ENCODE measurements around the gene SLC35D2.
A peak's percentile ranks its signal among the peaks of the same experiment; 100 is the strongest.

The SLC35D2 gene

DNA sequence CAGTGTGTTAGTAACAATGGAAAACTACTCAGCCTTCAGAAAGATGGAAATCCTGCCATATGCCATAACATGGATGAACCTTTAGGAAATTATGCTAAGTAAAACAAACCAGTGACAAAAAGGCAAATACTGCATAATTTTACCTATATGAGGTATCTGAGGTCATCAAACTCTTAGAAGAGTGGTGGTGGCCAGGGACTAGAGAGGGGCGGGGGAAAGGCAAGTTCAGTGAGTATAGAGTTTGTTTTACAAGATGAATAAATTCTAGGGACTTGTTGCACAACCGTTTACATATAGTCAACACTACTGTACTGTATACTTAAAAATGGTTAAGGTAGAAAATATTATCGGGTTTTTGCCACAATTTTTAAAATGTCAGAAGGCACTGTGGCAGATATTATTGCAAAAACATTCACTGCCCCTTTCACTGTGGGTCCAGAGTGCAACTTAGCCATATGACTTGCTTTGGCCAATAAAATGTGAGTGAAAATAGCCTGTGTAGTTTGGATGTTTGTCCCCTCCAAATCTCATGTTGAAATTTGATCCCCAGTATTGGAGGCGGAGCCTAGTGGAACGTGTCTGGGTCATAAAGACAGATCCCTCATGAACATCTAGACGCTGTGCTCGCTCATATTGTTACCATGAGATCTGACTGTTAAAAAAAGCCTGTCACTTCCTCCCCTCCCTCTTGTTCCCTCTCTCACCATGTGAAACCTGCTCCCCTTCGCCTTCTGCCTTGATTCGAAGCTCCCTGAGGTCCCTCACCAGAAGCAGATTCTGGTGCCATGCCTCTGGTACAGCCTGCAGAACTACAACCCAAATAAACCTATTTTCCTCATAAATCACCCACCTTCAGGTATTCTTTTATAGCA, 25.1 kb upstream of the SLC35D2 start:
- no peak overlapping the region for H3K4me3 ChIP-seq (replicated peaks; ENCODE audit: low read depth, low read length)
- no peaks in the 10 kb centered on the region for H3K27me3 ChIP-seq (replicated peaks; ENCODE audit: control insufficient read depth, insufficient read depth, low read length)
- no peak for DNase-seq (ENCODE audit: extremely low read depth, insufficient read length)
- no peaks in the 10 kb centered on the region for H3K36me3 ChIP-seq (ENCODE audit: control insufficient read depth, insufficient read depth, low read length)
- TF ChIP-seq, protein P1, sequence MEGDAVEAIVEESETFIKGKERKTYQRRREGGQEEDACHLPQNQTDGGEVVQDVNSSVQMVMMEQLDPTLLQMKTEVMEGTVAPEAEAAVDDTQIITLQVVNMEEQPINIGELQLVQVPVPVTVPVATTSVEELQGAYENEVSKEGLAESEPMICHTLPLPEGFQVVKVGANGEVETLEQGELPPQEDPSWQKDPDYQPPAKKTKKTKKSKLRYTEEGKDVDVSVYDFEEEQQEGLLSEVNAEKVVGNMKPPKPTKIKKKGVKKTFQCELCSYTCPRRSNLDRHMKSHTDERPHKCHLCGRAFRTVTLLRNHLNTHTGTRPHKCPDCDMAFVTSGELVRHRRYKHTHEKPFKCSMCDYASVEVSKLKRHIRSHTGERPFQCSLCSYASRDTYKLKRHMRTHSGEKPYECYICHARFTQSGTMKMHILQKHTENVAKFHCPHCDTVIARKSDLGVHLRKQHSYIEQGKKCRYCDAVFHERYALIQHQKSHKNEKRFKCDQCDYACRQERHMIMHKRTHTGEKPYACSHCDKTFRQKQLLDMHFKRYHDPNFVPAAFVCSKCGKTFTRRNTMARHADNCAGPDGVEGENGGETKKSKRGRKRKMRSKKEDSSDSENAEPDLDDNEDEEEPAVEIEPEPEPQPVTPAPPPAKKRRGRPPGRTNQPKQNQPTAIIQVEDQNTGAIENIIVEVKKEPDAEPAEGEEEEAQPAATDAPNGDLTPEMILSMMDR (IDR thresholded peaks at IDR 0.05; ENCODE audit: insufficient read depth, low read length, poor library complexity, severe bottlenecking), result no peak

GRCh38 chr9:96400132-96400910, 16.8 kb upstream of the SLC35D2 start:
- H3K36me3 ChIP-seq (ENCODE audit: control insufficient read depth, insufficient read depth, low read length), result no peaks in the 10 kb centered on the region
- TF ChIP-seq, protein P1 (IDR thresholded peaks at IDR 0.05; ENCODE audit: insufficient read depth, low read length, poor library complexity, severe bottlenecking), result no peak
- no peaks in the 10 kb centered on the region for H3K27me3 ChIP-seq (replicated peaks; ENCODE audit: control insufficient read depth, insufficient read depth, low read length)
- H3K4me3 ChIP-seq (replicated peaks; ENCODE audit: low read depth, low read length), result no peak overlapping the region
- no peak for DNase-seq (ENCODE audit: extremely low read depth, insufficient read length)

- peak overlapping the region; percentile 26 for H3K4me3 ChIP-seq (replicated peaks; ENCODE audit: low read depth, low read length)
- DNase-seq (ENCODE audit: extremely low read depth, insufficient read length), result no peak
- TF ChIP-seq, protein P1 (IDR thresholded peaks at IDR 0.05; ENCODE audit: insufficient read depth, low read length, poor library complexity, severe bottlenecking), result no peak
- no peaks in the 10 kb centered on the region for H3K27me3 ChIP-seq (replicated peaks; ENCODE audit: control insufficient read depth, insufficient read depth, low read length)
- H3K36me3 ChIP-seq (ENCODE audit: control insufficient read depth, insufficient read depth, low read length), result no peaks in the 10 kb centered on the region; the same call in 1 of the 2 replicates
Measured at GRCh38 chr9:96399325-96399633, 15.8 kb upstream of the SLC35D2 start.

- TF ChIP-seq, protein P1 (IDR thresholded peaks at IDR 0.05; ENCODE audit: insufficient read depth, low read length, poor library complexity, severe bottlenecking), result no peak
- no peak for DNase-seq (ENCODE audit: extremely low read depth, insufficient read length)
- Histone ChIP-seq H3K36me3 (ENCODE audit: control insufficient read depth, insufficient read depth, low read length) (no peaks in the 10 kb centered on the region; the same call in 1 of the 2 replicates), H3K27me3 (replicated peaks; ENCODE audit: control insufficient read depth, insufficient read depth, low read length) (no peaks in the 10 kb centered on the region), H3K4me3 (replicated peaks; ENCODE audit: low read depth, low read length) (peak overlapping the region; percentile 26)
Measured at GRCh38 chr9:96398582-96399324, 15.2 kb upstream of the SLC35D2 start.

DNA sequence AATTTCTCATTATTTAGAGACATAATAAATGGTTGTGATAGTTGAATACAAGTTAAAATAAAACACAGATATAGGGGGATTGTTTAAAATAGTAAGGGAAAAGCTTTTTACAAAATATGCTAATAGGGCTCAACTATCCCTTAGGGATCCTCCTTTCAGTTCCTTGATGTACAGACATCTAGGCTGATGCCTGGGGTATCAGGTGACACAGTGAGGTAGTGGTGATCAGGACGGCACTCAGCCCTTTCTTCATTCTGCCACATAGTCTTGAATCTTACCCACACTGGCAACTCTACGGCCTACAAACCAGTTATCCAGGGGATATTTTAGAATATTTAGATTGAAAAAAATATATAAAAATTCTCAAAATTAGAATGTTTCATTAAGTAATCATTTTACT, 12.5 kb upstream of the SLC35D2 start:
- Histone ChIP-seq H3K4me3 (replicated peaks; ENCODE audit: low read depth, low read length) (no peak overlapping the region), H3K27me3 (replicated peaks; ENCODE audit: control insufficient read depth, insufficient read depth, low read length) (no peaks in the 10 kb centered on the region), H3K36me3 (ENCODE audit: control insufficient read depth, insufficient read depth, low read length) (peaks cover 4% of the 10 kb centered on the region; the same call in 1 of the 2 replicates)
- no peak for DNase-seq (ENCODE audit: extremely low read depth, insufficient read length)
- TF ChIP-seq, protein P1 (IDR thresholded peaks at IDR 0.05; ENCODE audit: insufficient read depth, low read length, poor library complexity, severe bottlenecking), result no peak

Measured in GM06990 (cell line).